Natural killer cell (primary cell): ENCODE measurements around the gene RILPL1. TPM values are rescaled to one million over a fixed set of nuclear protein-coding genes. Genes with fewer than 3 reads are reported as not detected.

Source experiments
- ATAC-seq, 3 donors: fragments of 150-1000 bp in 2 of 3; fragments of 200-7000 bp in 1 of 3; cut with Tn5 transposase; 1 replicate in 1 of 3; 2 replicates in 2 of 3; pipeline ENCODE4 v1.10.0; 2021; ENCODE audit warnings: mild to moderate bottlenecking in 2 of 3, moderate library complexity in 2 of 3
- DNase-seq, 2 donors: peaks; one replicate each; pipeline versions ENCODE4 v3.0.0 to v3.0.0-alpha.2; 2013 to 2021; ENCODE audit warnings: mixed read lengths in 1 of 2
- H3K27ac ChIP-seq: one replicate; pipeline ENCODE4 v1.5.1; 2013; ENCODE audit warnings: mild to moderate bottlenecking, low read length
- H3K27me3 ChIP-seq: one replicate; pipeline ENCODE4 v1.6.1; 2013; ENCODE audit warnings: low read length; ENCODE audit not compliant: control insufficient read depth, insufficient read depth
- H3K36me3 ChIP-seq: one replicate; pipeline ENCODE4 v1.6.1; 2013; ENCODE audit warnings: low read length; ENCODE audit not compliant: control insufficient read depth, insufficient read depth
- H3K4me1 ChIP-seq: one replicate; pipeline ENCODE4 v1.6.1; 2013; ENCODE audit warnings: low read length; ENCODE audit not compliant: control insufficient read depth, insufficient read depth
- H3K4me3 ChIP-seq: one replicate; pipeline ENCODE4 v1.5.1; 2013; ENCODE audit warnings: low read length
- H3K9me3 ChIP-seq: one replicate; pipeline ENCODE4 v1.6.1; 2013; ENCODE audit warnings: low read length; ENCODE audit not compliant: control insufficient read depth, insufficient read depth
- H3K27ac Mint-ChIP-seq, 2 donors: one replicate each; pipeline ENCODE4 v1.8.0; 2022; ENCODE audit warnings: mild to moderate bottlenecking in 2 of 2, mixed read lengths in 2 of 2, moderate library complexity in 1 of 2
- H3K27me3 Mint-ChIP-seq, 2 donors: one replicate each; pipeline ENCODE4 v1.8.0; 2022; ENCODE audit warnings: low read depth in 2 of 2, mixed read lengths in 2 of 2
- H3K36me3 Mint-ChIP-seq: one replicate; pipeline ENCODE4 v1.8.0; 2022; ENCODE audit warnings: mixed read lengths
- H3K4me1 Mint-ChIP-seq, 2 donors: one replicate each; pipeline ENCODE4 v1.8.0; 2022; ENCODE audit warnings: mixed read lengths in 2 of 2
- H3K4me3 Mint-ChIP-seq: one replicate; pipeline ENCODE4 v1.8.0; 2022; ENCODE audit warnings: mild to moderate bottlenecking, moderate library complexity, mixed read lengths
- H3K9me3 Mint-ChIP-seq, 2 donors: one replicate each; pipeline ENCODE4 v1.8.0; 2022; ENCODE audit warnings: mixed read lengths in 2 of 2
- WGBS: methylation state at CpG from one replicate; pipeline ENCODE4 v1.1.7; 2013; ENCODE audit warnings: missing lambda C conversion rate; ENCODE audit not compliant: insufficient coverage; 5-methylcytosine and 5-hydroxymethylcytosine counted together
- intact Hi-C: fragments of 100-400 bp; cut with micrococcal nuclease; formaldehyde crosslinking; loops from one replicate; pipeline ENCODE4 v1.14.2; 2022
- total RNA-seq, 4 donors: library from RNA; stranded (reverse); fragments of 120-200 nt in 1 of 4; gene quantifications; one replicate each; pipeline versions ENCODE4 v1.2.3 to v1.2.4, GENCODE V29; 2013 to 2022
- TF ChIP-seq, protein P1 (sequence below): fragments of 200-600 bp; IDR thresholded peaks from one replicate; pipeline ENCODE4 v1.8.0; 2022; ENCODE audit warnings: antibody characterized with exemption

RILPL1 gene
- total RNA-seq, 3 donors from 2014 or later (not counting 1 experiment from before 2014, with no cell fraction given) = 1.3 to 2.7 (median 1.5) TPM

DNA sequence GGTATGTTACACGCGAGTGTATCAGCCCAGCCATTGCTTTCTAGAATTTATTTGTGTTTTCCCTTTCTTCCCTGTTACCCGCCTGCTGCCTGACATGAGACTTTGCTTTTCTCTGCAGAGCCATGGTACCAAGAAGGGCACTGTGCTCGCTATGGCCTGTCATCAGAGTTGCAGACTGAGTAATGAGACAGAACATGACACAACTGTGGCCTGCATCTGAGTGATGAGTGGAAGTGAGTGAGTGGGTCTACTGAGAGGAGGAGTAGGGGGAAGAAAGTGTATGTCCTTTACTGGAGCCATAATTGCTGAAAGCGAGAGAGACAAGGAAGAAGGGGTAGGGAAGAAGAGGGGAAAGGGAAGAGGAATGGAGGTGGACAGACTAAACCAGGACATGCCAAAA lies 2.9 kb downstream of the RILPL1 start:
- H3K27me3 ChIP-seq = peaks cover 3% of the 10 kb centered on the region
- TF ChIP-seq, protein P1, sequence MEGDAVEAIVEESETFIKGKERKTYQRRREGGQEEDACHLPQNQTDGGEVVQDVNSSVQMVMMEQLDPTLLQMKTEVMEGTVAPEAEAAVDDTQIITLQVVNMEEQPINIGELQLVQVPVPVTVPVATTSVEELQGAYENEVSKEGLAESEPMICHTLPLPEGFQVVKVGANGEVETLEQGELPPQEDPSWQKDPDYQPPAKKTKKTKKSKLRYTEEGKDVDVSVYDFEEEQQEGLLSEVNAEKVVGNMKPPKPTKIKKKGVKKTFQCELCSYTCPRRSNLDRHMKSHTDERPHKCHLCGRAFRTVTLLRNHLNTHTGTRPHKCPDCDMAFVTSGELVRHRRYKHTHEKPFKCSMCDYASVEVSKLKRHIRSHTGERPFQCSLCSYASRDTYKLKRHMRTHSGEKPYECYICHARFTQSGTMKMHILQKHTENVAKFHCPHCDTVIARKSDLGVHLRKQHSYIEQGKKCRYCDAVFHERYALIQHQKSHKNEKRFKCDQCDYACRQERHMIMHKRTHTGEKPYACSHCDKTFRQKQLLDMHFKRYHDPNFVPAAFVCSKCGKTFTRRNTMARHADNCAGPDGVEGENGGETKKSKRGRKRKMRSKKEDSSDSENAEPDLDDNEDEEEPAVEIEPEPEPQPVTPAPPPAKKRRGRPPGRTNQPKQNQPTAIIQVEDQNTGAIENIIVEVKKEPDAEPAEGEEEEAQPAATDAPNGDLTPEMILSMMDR = no peak
- Mint-ChIP-seq H3K9me3 (no peaks in the 10 kb centered on the region), H3K36me3 (no peaks in the 10 kb centered on the region), H3K4me3 (no peak overlapping the region), H3K27me3 (no peaks in the 10 kb centered on the region), H3K27ac (no peak overlapping the region), H3K4me1 (peaks cover 0 to 15% of the 10 kb centered on the region in 2 donors)
- H3K4me1 ChIP-seq = peaks cover 22% of the 10 kb centered on the region
- no peaks in the 10 kb centered on the region for H3K9me3 ChIP-seq
- 93% methylated on average over 5 of the region's 5 CpGs for WGBS
- H3K36me3 ChIP-seq = no peaks in the 10 kb centered on the region
- no peak overlapping the region for H3K27ac ChIP-seq
- no peak for DNase-seq
- no peak overlapping the region for H3K4me3 ChIP-seq
- no peak for ATAC-seq
- intact Hi-C loops = no loop called here

DNA sequence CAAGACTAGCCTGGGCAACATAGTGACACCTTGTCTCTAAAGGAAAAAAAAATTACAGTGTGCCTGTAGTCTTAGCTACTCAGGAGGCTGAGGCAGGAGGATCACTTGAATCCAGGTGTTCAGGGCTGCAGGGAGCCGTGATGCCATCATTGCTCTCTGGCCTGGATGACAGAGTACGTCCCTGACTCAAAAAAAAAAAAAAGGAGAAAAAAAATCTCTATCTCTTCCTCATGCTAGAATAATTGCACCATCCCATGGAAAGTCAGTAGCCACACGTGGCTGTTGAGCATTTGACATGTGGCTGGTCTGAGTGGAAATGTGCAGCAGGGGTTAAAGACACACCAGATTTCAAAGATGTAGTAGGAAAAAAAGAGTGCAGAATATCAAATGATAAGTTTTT lies 3.8 kb downstream of the RILPL1 start:
- 72% methylated on average over 3 of the region's 3 CpGs for WGBS
- Histone ChIP-seq H3K9me3 (no peaks in the 10 kb centered on the region), H3K27me3 (peaks cover 3% of the 10 kb centered on the region), H3K4me3 (no peak overlapping the region), H3K27ac (no peak overlapping the region), H3K36me3 (no peaks in the 10 kb centered on the region), H3K4me1 (peaks cover 22% of the 10 kb centered on the region)
- no peaks in the 10 kb centered on the region for H3K36me3 Mint-ChIP-seq
- TF ChIP-seq, protein P1 = no peak
- no peak overlapping the region for H3K27ac Mint-ChIP-seq
- H3K9me3 Mint-ChIP-seq = no peaks in the 10 kb centered on the region
- ATAC-seq (no peak), DNase-seq (no peak)
- no peaks in the 10 kb centered on the region for H3K27me3 Mint-ChIP-seq
- intact Hi-C loops = no loop called here
- H3K4me3 Mint-ChIP-seq = no peak overlapping the region
- peaks cover 0 to 14% of the 10 kb centered on the region in 2 donors for H3K4me1 Mint-ChIP-seq

DNA sequence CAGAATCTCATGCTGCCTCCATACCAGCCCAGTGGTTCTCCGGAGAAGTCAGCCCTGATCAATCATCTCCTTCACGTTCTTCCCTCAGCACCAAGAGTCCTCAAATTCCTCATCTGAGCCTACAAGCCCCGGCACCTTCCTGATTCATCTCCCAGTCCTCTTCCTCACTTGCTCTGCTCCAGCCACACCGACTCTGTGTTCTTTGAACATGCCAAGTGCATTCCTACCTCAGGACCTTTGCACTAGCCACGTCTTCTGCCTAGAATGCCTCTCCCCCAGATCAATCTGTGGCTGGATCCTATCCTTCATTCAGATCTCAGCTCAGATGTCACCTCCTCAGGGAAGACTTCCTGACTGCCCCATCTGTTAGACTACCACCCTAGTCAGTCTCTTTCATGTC lies 4.7 kb downstream of the RILPL1 start:
- 86% methylated on average over 5 of the region's 5 CpGs for WGBS
- Mint-ChIP-seq H3K27me3 (no peaks in the 10 kb centered on the region), H3K4me1 (peaks cover 0 to 10% of the 10 kb centered on the region in 2 donors), H3K9me3 (no peaks in the 10 kb centered on the region), H3K36me3 (no peaks in the 10 kb centered on the region), H3K27ac (no peak overlapping the region), H3K4me3 (no peak overlapping the region)
- intact Hi-C loops = no loop called here
- ATAC-seq = no peak
- TF ChIP-seq, protein P1 = no peak
- no peak for DNase-seq
- H3K27me3 ChIP-seq = no peaks in the 10 kb centered on the region
- no peaks in the 10 kb centered on the region for H3K9me3 ChIP-seq
- H3K36me3 ChIP-seq = no peaks in the 10 kb centered on the region
- no peak overlapping the region for H3K27ac ChIP-seq
- peaks cover 17% of the 10 kb centered on the region for H3K4me1 ChIP-seq
- no peak overlapping the region for H3K4me3 ChIP-seq

DNA sequence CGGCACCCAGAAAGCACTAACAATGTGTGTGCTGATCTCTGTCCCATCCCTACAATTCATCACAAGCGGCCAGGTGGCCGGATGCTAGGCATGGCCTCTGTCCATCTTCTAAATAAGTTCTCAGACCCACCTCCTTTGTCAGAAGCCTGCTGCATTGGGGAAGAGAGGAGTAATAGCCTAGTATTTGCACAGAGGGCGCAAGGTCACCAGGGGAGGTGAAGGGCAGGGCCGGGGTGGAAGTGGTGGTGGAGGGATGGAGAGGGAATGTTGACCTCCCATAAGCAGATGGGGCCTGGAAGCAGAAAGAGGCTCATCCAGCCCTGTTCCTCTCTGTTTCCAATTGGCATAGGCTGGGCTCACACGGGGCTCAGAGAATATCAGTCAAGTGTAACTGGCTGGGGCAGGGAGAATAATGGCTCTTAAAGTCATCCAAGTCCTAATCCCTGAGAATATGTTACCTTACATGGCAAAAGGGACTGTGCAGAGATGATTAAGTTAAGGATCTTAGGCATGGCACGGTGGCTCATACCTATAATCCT lies 6.9 kb downstream of the RILPL1 start:
- H3K4me3 Mint-ChIP-seq = no peak overlapping the region
- WGBS = 84% methylated on average over 7 of the region's 7 CpGs
- H3K27ac Mint-ChIP-seq = no peak overlapping the region
- Histone ChIP-seq H3K9me3 (no peaks in the 10 kb centered on the region), H3K36me3 (no peaks in the 10 kb centered on the region), H3K4me1 (no peaks in the 10 kb centered on the region), H3K27me3 (no peaks in the 10 kb centered on the region), H3K4me3 (no peak overlapping the region), H3K27ac (no peak overlapping the region)
- no peak for DNase-seq
- no peak for ATAC-seq
- H3K4me1 Mint-ChIP-seq = no peaks in the 10 kb centered on the region
- TF ChIP-seq, protein P1 = no peak
- H3K27me3 Mint-ChIP-seq = no peaks in the 10 kb centered on the region
- no peaks in the 10 kb centered on the region for H3K36me3 Mint-ChIP-seq
- no peaks in the 10 kb centered on the region for H3K9me3 Mint-ChIP-seq
- intact Hi-C loops = no loop called here
